Stimulated activated CD8-positive, alpha-beta memory T cell treated with anti-CD3 and anti-CD28 coated beads, Interleukin-12 subunit alpha, Interleukin-12 subunit beta, amount 100 ng/mL, for 1 hour (primary cell): ENCODE measurements around the gene ING4.
A peak's percentile ranks its signal among the peaks of the same experiment; 100 is the strongest.
"Not testable (repeated sequence)": the region's sequence is repeated elsewhere in the genome, so short reads cannot be mapped to it uniquely, and the experiment has no call there.

ENCODE experiments used
- DNase-seq: peaks from one replicate; pipeline ENCODE4 v3.0.0-alpha.2; 2020; ENCODE audit warnings: low read depth

ING4 gene

GRCh38 chr12:6662906-6663742 is at the start of gene ING4:
TSS of gene ING4 (minus strand) at chr12:6663119. CDS start at chr12:6663101, 18 bp downstream.
- DNase-seq, result peak; percentile 92

DNA sequence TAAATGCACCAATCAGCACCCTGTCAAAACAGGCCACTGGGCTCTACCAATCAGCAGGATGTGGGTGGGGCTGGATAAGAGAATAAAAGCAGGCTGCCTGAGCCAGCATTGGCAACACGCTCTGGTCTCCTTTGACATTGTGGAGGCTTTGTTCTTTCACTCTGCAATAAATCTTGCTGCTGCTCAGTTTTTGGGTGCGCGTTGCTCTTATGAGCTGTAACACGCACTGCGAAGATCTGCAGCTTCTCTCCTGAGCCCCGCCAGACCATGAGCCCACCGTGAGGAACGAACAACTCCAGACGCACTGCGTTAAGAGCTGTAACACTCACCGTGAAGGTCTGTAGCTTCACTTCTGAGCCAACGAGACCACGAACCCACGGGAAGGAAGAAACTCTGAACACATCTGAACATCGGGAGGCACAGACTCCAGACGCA is 46.1 kb upstream of the ING4 start:
- DNase-seq, result no peak

GRCh38 chr12:6708351-6708750 is 45.4 kb upstream of the ING4 start:
- not testable (repeated sequence) for DNase-seq

- DNase-seq, result no peak
These were observed 40.7 kb upstream of the ING4 start for GRCh38 chr12:6703631-6704030.

DNA sequence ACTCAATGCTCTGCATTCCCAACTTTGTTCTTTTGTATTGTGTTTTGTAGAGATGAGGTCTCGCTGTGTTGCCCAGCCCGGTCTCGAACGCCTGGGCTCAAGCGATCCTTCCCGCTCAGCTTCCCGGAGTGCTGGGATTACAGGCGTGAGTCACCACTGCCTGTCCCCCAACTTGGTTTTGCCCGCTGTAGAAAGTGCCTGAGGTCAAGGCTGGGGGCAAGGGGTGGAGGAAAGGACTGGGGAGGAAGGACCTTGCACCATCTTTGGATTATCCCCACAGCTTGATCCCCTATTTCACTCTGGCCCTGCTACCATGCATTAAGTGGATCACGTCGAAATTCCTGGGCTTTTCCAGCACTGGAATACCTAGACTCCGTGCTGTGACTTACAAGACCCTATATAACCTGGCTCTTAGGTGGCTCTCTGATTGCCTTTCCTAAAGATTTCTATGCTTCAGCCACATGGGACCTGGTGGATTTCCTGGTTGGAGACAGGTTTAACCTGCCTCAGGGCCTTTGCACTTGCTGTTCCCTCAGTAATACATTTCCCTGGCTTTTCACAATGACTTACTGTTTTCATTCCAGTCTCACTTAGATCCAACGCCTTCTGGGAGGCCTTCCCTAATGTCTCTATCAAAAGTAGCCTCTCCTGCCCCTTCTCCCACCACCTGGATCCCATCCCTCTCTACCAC is 38.3 kb upstream of the ING4 start:
- DNase-seq, result no peak

GRCh38 chr12:6700646-6701051 is 37.7 kb upstream of the ING4 start, which contains the start of gene PIANP:
TSS of gene PIANP (minus strand) at chr12:6700815. CDS start at chr12:6698061, 2,754 bp downstream.
- no peak for DNase-seq

DNA sequence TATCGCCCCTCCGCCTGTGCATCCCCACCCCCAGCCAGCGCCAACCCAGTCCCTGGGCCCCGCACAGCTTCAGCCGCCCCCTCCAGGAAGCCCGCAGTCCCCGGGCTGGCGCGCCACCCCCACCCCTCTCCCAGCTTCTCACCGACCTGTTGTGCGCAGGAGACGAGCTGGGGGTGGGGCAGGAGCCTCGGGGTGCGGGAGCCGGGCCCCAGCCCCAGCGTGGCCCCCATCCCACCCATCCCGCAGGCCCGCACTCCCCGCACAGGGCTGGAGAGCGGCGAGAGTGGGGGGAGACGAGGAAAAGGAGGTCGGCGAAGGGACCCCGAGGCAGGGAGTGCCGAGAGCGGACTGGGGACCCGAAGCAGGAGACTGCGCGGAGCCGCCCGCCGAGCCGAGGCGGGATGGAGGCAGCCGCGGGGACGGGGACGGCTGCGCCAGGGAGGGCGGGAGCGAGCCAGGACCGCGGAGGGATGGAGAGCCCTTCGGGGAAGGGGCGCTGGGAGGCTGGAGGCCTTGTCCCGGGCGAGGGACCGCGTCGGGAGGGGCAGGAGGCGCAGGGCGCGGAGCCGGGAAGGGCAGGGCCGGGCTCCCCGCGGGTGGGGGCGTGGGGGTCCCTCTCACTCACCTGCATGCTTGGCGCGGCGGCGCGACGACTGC is 37.2 kb upstream of the ING4 start:
- DNase-seq, result no peak

- no peak for DNase-seq
These were observed 36.5 kb upstream of the ING4 start for GRCh38 chr12:6699259-6699988.

DNA sequence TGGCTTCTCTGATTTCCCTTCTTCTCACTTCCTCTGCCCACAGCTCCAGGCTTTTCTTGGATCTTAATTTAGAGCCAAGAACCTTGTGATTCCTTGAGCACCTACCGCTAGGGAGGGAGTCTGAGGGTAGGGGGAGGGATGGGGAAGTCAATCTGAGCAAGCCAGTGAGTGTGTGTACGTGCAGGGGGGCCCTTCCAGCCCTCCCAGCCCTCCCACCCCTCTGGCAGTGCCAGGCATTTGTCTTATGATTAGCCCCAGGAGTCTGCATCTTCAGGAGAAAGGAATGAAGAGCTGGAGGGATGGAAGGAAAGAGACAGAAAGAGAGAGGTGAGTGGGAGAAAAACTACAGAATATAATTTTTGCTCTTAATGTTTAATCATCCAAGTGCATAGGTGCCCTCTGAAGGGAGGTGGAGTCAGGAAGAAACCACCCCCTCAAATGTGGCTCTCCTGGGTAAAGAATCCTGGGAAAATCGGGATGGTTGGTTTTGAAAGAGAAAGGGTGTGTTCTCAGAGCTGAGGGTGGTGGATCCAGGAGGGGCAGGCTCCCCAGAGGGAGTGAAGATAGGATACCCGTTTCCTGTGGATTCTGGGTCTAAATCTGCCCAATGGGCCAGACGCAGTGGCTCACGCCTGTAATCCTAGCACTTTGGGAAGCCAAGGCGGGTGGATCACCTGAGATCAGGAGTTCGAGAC is 35.6 kb upstream of the ING4 start:
- no peak for DNase-seq

GRCh38 chr12:6697584-6698351 is 34.8 kb upstream of the ING4 start:
- no peak for DNase-seq

DNA sequence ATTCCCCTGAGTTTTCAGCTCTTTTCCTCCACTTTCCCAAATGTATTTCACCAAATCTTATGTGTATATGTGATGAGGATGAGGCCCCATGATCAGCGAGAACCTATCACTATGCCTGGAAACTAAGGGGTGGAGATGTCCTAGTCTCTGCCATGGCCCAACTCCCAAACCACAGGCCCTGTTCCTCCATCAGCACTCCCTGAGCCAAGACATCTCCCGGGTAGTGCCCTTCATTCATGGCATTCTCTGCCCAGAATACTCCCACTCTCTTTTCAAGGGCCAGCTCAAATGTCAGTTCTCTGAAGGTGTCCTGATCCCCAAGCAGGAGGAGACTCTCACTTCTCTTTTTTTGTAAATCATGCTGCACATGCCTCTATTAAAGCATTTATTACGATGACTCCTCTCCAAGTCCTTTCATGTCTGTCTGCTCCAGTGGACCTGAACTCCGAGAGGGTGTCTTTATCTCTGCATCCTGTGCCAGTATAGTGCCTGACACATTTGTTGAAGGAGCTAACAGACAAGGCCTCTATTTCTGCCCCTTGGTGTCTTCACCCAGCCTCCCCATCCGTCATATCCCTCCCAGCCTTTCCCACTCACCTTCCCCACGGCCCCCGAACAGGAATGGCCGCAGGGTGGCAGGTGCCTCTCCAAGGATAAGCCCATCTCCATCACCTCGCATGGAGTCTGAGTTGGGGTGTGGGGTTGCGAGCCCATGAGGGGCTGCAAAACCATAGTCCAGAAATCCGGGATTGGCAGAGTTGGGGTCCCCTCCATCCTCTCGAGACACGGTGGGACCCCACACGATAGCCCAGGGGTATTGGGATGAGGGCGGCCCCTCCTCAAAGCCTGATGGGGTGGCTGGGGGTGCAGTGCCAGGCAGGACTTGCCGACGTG is 34.0 kb upstream of the ING4 start:
- DNase-seq, result no peak

DNA sequence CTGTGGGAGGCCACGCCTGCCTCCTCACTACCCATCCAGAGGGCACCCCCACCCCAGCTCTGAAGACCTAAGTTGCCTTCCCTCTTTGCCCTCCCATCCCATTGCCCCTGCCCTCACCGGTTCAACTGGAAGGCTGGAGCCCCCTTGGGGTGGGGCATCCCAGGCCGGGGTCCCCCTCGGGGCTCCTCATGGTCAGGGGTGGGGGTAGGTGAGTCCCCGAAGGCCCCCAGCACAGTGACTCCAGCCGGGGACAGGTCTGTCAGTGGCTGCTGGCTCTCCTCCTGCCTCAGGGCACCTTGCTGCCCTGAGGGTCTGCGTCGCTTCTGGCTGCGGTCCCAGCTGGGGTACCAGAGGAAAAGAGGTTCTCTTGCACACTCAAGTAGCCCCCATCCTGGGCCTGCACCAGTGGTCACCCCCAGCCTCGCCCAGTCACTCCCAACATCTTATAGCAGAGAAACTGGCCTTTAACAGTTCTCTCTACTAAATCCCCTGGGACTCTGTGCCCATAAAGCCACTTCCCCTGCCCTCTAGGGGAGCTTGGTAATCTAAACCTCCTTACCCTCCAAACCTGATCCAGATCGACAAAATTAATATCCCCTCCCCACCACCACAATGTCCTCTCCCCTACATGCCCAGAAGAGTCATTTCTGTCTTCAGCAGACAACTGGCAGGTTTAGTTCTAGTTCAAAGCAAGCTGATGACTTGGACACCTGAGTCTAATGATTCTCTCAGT is 32.6 kb upstream of the ING4 start:
- no peak for DNase-seq

GRCh38 chr12:6694701-6695100 is 31.8 kb upstream of the ING4 start:
- no peak for DNase-seq

DNA sequence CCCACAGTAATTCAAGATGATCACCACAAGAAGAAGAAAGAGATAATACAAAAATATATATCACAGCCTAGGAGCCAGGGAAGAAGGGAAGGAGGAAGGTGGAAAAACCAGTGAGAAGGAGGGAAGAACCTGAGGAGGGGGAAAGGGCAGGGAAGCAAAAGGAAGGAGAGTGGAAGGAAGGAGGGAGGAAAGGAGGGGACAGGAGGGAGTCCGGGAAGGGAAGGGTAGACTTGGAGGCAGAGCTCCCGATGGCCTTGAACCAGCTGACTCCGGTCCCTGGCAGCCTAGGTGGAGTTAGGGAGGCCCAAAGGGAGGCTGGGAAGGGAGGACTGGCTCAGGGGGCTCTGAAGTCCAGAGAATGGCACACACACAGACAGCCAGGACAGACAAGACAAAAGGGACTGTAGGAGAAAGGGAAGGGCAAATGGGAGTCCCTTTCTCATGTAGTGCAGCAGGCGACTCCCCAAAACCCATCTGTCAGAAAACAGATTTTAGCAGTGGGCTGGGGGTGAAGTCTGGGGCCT is 31.0 kb upstream of the ING4 start:
- no peak for DNase-seq

DNA sequence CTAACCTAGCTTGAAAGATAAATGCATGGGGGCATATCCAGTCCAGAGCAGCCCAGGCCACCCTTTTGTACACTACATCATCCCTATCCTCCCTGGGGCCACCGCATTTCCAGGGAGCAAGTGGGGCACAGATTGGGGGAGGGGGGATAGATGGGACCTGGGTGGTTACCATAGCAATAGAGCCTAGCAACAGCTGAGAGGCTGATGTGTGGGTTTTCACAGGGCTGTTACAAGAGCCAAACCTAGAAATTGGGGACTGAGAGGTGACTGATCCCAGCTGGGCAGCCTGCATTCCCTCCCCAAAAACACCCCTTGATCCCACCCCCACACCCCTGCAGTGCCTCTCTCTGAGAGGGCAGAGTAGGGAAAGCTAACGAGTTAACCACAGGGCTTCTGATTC is 30.0 kb upstream of the ING4 start:
- DNase-seq, result no peak

GRCh38 chr12:6691473-6691872 is 28.6 kb upstream of the ING4 start:
- DNase-seq, result no peak

DNA sequence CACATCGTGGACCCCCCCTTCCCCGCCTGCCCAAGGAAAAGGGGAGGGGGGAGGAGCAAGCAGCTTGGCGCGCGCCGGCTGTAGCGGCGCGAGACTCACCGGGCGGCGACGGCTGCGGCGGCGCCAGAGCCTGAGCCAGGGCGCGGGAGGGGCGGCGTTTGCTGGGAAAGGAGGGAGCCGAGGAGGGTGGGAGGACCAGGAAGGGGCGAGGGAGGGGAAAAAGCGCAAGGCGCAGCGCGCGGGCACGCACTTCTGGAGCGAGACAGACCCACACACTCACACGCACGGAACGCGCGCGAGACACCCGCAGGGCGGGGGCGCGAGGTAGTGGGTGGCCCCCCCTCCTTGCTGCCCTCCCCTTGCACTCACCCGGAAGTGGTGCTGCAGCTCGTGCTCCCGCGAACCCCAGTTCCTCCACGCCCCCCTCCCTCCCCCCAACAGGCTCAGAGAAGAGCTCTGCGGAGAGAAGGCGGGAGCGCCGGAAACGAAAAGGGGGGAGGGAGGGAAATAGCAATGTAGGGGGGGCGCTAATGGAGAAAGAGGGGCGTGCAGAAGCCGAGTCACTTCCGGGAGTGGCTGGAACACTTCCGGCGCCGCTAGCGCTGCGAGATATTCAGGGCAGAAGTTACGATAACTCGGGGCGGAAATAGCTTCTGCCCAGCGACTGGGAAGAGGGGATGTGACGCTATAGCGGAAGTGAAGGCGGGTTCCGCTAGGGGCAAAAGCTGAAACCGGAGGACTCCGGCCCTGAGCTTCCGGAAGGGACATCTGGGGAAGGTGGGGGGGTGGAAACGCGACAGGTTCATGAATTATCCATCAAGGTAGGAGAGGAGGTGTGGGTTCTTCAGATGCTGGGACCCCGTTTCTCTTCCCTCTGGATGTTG is 26.3 kb upstream of the ING4 start, which contains the start of gene ZNF384:
TSS of gene ZNF384 (minus strand) at position 377 of the 884 bp plus-strand sequence. CDS start 9,855 bp downstream, outside the sequence.
- DNase-seq, result peak; percentile 91
